GM21576 (cell line): ENCODE data around the gene ETV5.
A peak's percentile ranks its signal among the peaks of the same experiment; 100 is the strongest.

ENCODE experiments used
- ATAC-seq: cut with Tn5 transposase; IDR thresholded peaks from one replicate; pipeline ENCODE4 v1.9.1; 2021; ENCODE audit warnings: mild to moderate bottlenecking, moderate library complexity; ENCODE audit not compliant: unreplicated experiment

The ETV5 gene

GRCh38 chr3:186124592-186124991, 15.7 kb upstream of the ETV5 start:
- ATAC-seq = no peak

- no peak for ATAC-seq
Measured at GRCh38 chr3:186123012-186123411, 14.1 kb upstream of the ETV5 start.

DNA sequence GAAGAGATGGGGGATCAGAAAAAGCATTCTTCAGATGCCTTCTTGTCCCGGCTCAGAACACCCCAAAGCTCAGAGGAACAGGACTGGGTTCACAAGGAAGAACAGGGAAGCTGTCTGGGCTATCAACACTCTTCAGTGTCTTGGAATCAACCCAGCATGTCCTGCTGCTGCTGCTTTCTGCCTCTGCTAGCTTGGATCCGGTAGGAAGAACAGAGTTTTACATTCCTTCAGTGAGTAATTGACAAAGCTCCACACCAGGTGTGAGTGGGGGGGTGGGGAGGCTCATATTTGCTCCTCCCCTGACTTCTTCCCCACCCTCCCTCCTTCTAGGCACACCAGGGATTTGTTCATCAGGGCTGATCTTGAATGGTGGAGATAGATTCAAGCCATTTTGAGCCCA, 13.1 kb upstream of the ETV5 start:
- ATAC-seq = no peak

GRCh38 chr3:186121278-186121677, 12.4 kb upstream of the ETV5 start:
- no peak for ATAC-seq

DNA sequence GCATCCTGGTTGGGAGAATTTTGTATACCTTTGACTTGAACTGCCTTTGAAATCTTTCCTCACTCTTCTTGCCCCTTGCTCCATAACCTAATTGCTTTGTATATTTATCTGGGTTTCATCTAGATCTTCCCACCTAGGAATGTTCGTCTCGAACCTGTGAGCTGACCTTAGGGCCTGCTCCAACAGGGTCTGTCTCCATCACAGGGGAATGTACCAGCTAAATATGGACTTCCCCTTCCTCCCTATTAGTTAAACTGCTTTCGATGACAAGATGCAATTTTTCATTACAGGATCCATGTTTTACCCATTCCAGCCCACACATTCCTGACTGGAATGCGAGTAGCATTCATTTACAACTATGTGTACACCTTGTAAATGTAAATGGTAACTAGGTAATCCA, 10.6 kb upstream of the ETV5 start:
- no peak for ATAC-seq

- no peak for ATAC-seq
Measured at GRCh38 chr3:186118692-186119091, 9.8 kb upstream of the ETV5 start.

GRCh38 chr3:186117521-186118134, 8.7 kb upstream of the ETV5 start:
- ATAC-seq = no peak

DNA sequence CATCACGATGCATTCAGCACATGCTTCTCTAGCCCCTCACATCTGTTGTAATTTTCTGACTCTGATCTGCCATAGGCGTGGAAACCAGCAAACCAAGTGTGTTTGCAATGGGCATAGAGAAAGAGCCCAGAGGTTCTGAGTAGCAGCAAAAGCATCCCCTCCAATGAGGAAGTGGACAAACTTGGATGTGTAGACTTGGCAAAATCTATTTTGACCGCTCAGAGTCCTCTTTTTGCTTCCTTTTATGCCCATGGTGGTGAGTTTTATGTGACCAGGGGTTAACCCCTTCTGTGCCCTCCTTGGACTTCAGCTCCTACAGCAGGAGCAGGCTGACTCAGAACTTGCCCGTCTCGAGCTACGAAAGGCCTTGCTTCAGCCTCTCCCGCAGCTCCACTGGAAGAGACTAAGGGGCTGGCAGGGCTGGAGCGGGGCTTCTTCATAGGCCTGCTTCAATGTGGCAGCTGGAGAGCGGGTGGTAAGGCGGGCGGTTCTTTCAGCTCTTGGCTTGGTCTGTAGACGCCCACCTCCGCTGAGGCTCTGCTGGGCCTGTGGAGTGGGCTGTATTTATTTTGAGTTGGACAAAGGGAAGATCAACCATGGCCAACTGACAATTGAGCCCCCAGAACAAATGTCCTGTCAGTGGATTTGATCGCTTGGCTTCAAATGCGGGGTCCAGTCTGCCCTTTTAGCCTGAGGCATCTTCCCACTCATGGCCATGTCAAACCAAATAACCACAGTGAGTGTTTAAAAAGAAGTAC, 6.5 kb upstream of the ETV5 start:
- ATAC-seq = no peak

- no peak for ATAC-seq
Measured at GRCh38 chr3:186110975-186111974, 2.4 kb upstream of the ETV5 start.

- ATAC-seq = no peak
Measured at GRCh38 chr3:186109897-186110803, 1.3 kb upstream of the ETV5 start.

DNA sequence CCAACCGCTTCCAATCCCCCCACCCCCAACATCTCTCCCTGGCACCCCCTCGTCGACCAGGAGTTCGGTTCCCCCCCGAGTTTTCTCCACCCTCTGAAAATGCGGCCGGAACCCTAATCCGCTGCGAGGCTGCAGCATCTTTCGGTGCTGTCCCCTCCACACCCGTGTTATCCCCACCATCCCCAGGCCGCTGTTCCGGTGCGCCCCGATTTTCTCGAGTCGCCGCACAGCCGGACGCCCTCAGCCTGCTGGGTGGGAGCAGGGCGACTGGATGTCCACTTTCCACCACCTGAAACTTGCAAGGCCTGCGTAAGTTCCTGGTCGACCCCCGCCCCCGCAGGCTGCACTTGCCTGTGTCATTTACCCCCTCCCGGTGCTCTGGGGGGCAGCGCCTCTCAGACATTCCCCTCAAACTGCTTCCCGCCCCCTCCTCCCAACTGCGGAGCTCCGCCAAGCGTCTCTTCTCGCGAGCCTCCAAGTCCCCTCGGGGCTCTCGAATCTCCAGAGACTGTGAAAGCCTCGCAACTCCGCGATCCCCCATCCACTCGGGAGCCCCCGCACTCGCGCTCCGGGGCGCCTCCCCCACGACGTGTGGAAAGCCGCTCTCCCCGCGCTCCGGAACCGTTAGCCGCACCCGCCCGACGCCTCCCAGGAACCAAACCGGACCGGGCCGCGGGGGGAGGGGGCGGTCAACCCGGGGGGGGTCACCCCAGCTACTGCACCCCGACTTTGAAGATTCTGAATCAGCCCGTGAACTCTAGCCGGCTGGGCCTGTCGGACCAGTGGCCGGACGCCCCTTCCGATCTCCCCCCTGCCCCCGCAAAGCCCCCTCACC, 566 bp downstream of the ETV5 start:
- ATAC-seq = no peak

DNA sequence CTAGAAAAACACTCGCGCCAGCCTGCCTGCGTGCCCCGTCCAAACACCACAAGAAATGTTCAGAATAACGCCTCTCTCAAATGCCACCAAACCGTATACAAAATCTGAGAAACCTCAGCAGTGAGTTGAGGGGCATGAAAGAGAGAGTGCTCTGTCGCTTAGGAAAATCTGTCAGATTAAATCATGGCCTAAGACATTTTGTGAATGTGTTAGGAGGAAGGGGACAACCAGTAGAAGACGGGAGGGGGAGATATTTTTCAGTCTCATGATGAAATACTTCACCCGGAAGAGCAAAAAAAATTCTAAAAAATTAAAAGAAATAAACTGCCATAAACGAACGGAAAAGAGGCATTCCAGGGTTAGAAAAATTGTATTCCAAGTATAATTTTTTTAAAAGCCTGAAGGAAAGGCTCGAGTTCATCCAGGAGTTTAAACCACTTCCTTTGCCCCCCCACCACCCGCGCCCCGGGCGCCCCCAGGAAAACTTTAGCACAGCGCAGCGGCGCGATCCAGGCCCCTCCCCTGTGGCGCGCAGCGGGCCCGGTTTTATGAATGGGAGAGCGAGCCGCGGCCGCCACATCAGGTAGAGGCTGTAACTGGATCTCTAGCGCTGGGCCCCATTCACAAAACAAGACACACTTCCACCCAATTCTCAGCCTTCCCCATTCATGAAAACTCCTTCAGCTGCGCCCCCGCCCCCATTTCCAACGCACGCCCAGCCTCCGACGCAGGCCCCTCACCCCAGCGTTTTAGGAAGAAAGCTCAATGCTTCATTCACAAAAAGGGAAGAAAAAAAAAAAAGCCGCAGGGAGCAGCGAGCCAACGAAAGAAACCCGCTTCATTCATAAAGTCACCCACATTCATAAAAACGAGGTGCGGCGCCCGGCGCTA, 1.4 kb downstream of the ETV5 start:
- peak; percentile 21 for ATAC-seq

- no peak for ATAC-seq
Measured at GRCh38 chr3:186105543-186105942, 3.3 kb downstream of the ETV5 start.

GRCh38 chr3:186102687-186103086, 6.2 kb downstream of the ETV5 start:
- no peak for ATAC-seq

- no peak for ATAC-seq
Measured at GRCh38 chr3:186100398-186100797, 8.5 kb downstream of the ETV5 start.

GRCh38 chr3:186099178-186099577, 9.7 kb downstream of the ETV5 start:
- ATAC-seq = no peak

- no peak for ATAC-seq
Measured at GRCh38 chr3:186098740-186099139, 10.1 kb downstream of the ETV5 start.

- no peak for ATAC-seq
Measured at GRCh38 chr3:186097663-186098451, 11.0 kb downstream of the ETV5 start.
